ENCODE measurements around the gene ASTN2.

The ASTN2 gene

DNA sequence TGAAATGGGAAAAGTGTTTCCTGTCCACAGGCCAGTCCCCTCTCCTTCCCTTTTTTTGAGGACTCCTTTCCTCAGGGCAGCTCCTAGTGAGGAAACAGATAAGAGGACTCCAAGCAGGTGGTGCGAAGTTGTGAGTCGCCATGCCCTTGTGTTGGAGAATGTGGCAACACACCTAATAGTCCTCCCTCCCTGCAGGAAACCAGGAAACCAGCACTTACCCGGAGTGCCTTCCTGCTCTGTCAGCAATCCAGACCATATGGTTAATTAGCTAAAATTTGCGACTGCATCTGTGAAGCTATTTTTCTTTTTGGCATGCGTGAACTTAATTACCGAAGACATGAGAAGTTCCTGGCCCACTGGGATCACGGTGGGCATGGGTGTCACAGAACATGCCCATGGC is 657.8 kb downstream of the ASTN2 start:
- TF ChIP-seq, protein P1, sequence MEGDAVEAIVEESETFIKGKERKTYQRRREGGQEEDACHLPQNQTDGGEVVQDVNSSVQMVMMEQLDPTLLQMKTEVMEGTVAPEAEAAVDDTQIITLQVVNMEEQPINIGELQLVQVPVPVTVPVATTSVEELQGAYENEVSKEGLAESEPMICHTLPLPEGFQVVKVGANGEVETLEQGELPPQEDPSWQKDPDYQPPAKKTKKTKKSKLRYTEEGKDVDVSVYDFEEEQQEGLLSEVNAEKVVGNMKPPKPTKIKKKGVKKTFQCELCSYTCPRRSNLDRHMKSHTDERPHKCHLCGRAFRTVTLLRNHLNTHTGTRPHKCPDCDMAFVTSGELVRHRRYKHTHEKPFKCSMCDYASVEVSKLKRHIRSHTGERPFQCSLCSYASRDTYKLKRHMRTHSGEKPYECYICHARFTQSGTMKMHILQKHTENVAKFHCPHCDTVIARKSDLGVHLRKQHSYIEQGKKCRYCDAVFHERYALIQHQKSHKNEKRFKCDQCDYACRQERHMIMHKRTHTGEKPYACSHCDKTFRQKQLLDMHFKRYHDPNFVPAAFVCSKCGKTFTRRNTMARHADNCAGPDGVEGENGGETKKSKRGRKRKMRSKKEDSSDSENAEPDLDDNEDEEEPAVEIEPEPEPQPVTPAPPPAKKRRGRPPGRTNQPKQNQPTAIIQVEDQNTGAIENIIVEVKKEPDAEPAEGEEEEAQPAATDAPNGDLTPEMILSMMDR (IDR thresholded peaks at IDR 0.05; ENCODE audit: insufficient read depth, low read length, poor library complexity, severe bottlenecking): no peak
- Histone ChIP-seq H3K4me3 (replicated peaks; ENCODE audit: low read depth, low read length) (no peak overlapping the region), H3K36me3 (ENCODE audit: control insufficient read depth, insufficient read depth, low read length) (no peaks in the 10 kb centered on the region), H3K27me3 (replicated peaks; ENCODE audit: control insufficient read depth, insufficient read depth, low read length) (no peaks in the 10 kb centered on the region)
- no peak for DNase-seq (ENCODE audit: extremely low read depth, insufficient read length)

GRCh38 chr9:116753389-116753788 is 661.5 kb downstream of the ASTN2 start:
- Histone ChIP-seq H3K27me3 (replicated peaks; ENCODE audit: control insufficient read depth, insufficient read depth, low read length) (no peaks in the 10 kb centered on the region), H3K4me3 (replicated peaks; ENCODE audit: low read depth, low read length) (no peak overlapping the region), H3K36me3 (ENCODE audit: control insufficient read depth, insufficient read depth, low read length) (no peaks in the 10 kb centered on the region)
- TF ChIP-seq, protein P1 (IDR thresholded peaks at IDR 0.05; ENCODE audit: insufficient read depth, low read length, poor library complexity, severe bottlenecking): no peak
- no peak for DNase-seq (ENCODE audit: extremely low read depth, insufficient read length)

DNA sequence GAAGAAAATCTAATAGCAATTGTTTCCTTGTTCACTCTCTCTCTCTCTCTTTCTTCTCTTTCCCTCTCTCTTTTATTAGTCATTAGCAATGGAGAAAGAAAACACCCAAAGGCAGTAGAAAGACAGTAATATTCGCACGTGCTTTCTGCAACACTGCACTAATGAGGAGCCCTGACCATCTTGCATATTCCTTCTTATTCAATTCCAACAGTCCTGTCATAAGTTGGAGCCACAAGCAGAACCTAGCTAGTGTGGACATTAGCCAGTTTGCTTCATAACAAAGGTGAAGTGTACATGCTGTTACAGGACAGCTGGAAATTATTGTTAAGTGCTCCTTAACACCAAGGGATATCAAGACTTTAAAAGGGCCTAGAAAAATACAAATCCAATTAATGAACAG is 664.3 kb downstream of the ASTN2 start:
- no peak for DNase-seq (ENCODE audit: extremely low read depth, insufficient read length)
- TF ChIP-seq, protein P1 (IDR thresholded peaks at IDR 0.05; ENCODE audit: insufficient read depth, low read length, poor library complexity, severe bottlenecking): no peak
- no peaks in the 10 kb centered on the region for H3K27me3 ChIP-seq (replicated peaks; ENCODE audit: control insufficient read depth, insufficient read depth, low read length)
- no peak overlapping the region for H3K4me3 ChIP-seq (replicated peaks; ENCODE audit: low read depth, low read length)
- no peaks in the 10 kb centered on the region for H3K36me3 ChIP-seq (ENCODE audit: control insufficient read depth, insufficient read depth, low read length)

DNA sequence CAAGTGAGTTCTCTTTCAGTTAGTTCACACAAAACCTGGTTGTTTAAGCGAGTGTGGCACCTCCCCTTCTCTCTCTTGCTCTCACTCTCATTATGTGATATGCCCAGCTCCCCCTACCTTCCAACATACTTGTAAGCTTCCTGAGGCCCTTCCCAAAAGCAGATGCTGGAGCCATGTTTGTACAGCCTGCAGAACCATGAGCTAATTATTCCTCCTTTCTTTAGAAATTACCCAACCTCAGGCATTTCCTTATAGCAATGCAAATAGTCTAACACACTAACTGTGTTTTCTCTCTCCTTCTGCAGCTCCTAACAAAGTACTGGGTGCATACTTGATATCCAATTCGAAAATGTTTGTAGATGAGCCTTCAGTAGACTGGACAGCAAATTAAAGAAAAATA is 665.1 kb downstream of the ASTN2 start:
- no peak for DNase-seq (ENCODE audit: extremely low read depth, insufficient read length)
- H3K27me3 ChIP-seq (replicated peaks; ENCODE audit: control insufficient read depth, insufficient read depth, low read length): no peaks in the 10 kb centered on the region
- H3K4me3 ChIP-seq (replicated peaks; ENCODE audit: low read depth, low read length): no peak overlapping the region
- TF ChIP-seq, protein P1 (IDR thresholded peaks at IDR 0.05; ENCODE audit: insufficient read depth, low read length, poor library complexity, severe bottlenecking): no peak
- H3K36me3 ChIP-seq (ENCODE audit: control insufficient read depth, insufficient read depth, low read length): no peaks in the 10 kb centered on the region

GRCh38 chr9:116749176-116749575 is 665.7 kb downstream of the ASTN2 start:
- Histone ChIP-seq H3K27me3 (replicated peaks; ENCODE audit: control insufficient read depth, insufficient read depth, low read length) (no peaks in the 10 kb centered on the region), H3K36me3 (ENCODE audit: control insufficient read depth, insufficient read depth, low read length) (no peaks in the 10 kb centered on the region), H3K4me3 (replicated peaks; ENCODE audit: low read depth, low read length) (no peak overlapping the region)
- TF ChIP-seq, protein P1 (IDR thresholded peaks at IDR 0.05; ENCODE audit: insufficient read depth, low read length, poor library complexity, severe bottlenecking): no peak
- no peak for DNase-seq (ENCODE audit: extremely low read depth, insufficient read length)

GRCh38 chr9:116741742-116742141 is 673.1 kb downstream of the ASTN2 start:
- no peak for DNase-seq (ENCODE audit: extremely low read depth, insufficient read length)
- Histone ChIP-seq H3K27me3 (replicated peaks; ENCODE audit: control insufficient read depth, insufficient read depth, low read length) (no peaks in the 10 kb centered on the region; the same call in 1 of the 2 replicates), H3K4me3 (replicated peaks; ENCODE audit: low read depth, low read length) (no peak overlapping the region), H3K36me3 (ENCODE audit: control insufficient read depth, insufficient read depth, low read length) (no peaks in the 10 kb centered on the region)
- TF ChIP-seq, protein P1 (IDR thresholded peaks at IDR 0.05; ENCODE audit: insufficient read depth, low read length, poor library complexity, severe bottlenecking): no peak

Measured in GM06990 (cell line).